Measurements from ENCODE around the gene FADD.

The FADD gene

DNA sequence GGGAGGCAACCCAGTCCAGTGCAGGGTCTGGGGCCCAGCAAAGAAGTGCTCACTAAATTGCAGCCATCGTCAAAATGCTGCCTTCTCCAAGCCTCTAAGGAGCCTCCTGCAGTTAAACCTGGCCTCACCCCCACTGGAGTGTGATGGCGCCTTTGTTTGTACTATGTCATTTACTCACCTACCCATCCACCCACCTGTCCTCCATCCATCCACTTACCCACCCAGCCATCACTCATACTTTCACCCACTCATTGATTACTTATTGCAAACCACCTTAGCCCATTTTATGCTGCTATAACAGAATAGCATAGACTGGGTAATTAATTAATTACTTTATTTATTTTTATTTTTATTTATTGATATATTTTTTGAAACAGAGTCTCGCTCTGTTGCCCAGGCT is 38.6 kb downstream of the FADD start:
- no peak for DNase-seq

DNA sequence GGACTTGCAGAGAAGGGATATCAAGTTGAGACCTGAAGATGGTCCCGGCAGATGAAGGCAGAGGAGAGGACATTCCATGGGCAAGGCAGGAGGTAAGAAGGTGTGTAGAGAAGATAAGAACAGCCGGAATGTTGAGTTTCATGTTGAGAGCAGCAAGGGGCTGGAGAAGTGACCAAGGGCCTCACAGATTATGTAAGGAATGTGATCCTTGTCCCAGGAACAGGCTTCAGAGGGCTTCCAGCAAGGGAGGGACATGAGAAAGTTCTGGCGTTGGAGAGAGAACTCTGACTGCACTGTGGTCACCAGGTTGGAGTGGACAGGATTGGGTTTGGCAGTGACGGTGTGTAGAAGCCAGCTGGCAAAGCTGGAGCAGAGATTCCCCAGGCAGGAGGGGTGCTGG is 39.8 kb downstream of the FADD start:
- no peak for DNase-seq

DNA sequence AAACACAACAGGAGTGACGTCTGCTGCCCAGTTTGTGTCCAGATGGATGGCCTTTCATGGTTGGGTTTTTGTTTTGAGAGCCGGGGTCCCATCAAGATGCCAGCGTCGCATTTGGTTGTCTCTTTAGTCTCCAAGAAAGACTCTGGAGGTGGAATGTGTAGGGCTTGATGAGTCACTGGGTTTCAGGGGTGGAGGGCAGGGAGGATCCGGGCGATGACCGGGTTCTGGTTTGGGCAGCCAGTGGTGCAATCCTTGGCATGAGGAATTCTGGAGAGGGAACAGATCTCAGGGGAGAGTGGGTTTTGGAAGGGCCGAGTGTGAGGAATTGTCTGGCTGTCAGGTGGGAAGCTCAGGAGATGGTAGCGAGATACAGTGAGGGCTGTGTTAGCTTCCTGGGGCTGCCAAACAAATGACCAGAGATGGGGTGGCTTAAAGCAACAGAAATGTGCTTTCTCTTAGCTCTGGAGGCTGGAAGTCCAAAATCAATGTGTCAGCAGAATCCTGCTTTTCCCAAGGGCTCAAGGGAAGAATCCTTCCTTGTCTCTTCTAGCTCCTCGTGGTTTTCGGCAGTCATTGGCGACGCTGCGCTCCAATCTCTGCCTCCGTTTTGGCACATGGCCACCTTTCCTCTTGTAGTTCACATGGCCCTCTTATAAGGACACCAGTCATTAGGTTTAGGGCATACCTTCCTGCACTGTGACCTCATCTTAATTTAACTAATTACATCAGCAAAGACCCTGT is 41.0 kb downstream of the FADD start:
- no peak for DNase-seq

- no peak for DNase-seq
Observed at GRCh38 chr11:70244698-70245097, 41.6 kb downstream of the FADD start.

DNA sequence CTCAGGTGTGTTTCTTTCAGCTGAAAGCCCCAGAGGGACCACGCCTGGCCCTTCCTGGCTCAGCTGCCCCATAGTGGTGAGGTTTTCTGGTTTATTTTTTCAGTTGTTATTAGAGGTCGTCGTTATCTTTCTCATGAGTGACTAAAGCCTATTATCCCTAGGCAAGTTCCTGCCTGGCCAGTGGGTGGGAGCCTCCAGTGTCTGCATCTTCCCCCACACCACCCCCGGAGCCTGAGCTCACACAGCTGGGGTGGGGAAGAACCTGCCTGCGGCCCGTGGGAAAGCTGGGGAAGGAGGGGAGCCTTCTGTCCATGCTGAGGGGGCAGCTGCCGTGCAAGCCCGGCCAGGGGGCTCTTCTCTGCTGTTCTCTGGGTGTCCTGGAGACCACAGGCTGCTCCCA is 43.1 kb downstream of the FADD start:
- DNase-seq: no peak

DNA sequence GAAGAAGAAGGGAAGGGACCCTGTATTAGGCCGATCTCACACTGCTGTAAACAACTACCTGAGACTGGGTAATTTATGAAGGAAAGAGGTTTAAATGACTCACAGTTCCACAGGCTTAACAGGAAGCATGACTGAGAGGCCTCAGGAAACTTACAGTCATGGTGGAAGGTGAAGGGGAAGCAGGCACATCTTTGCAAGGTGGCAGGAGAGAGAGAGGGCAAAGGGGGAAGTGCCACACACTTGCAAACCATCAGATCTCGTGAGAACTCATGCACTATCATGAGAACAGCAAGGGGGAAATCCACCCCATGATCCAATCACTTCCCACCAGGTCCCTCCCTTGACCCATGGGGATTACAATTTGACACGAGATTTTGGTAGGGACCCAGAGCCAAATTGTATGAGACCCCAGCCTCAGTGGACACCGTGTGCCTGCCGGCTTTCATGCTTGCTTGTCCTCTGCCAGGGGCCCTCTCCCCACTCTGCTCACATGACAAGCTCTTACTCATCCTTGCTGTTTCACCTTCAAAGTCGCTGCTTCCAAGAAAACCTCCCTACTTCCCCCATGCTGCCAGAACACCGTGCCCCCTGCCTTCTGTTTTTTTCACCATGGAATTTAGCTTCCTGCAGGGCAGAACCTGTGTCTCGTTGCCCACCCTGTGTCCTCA is 44.1 kb downstream of the FADD start:
- DNase-seq: no peak

- DNase-seq: no peak
Observed at GRCh38 chr11:70247710-70248072, 44.6 kb downstream of the FADD start.

DNA sequence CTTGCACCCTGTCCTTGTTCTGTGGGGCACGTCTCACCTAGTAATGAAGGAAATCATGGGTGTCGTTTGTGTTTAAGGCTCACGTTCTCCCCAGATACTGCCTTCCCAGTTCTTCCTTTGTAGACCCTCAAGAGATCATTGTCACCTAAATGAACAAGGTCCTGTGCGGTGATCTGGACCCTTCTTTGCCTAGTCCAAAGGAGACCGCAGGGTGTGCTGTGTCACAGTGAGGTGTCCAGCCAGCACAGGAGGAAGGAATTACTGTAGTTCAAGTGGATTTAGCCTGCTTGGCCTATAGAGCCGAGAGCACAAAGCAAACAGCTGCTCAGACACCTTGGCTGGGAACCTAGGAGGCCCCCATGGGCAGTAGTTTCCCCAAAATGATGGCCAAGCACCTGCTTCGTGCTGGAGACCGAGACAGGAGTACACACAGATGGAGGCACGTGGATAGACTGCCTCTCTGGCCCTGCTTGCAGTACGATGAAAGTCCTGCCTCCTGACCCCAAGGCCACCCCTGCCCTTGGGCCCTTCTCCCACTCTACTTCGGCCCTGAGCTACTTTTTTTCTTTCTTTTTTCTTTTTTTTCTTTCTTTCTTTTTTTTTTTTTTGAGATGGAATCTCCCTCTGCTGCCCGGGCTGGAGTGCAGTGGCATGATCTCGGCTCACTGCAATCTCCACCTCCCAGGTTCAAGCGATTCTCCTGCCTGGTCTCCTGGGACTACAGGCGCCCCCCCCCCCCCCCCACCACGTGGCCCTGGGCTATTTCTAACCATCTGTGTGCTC is 48.0 kb downstream of the FADD start:
- no peak for DNase-seq

DNA sequence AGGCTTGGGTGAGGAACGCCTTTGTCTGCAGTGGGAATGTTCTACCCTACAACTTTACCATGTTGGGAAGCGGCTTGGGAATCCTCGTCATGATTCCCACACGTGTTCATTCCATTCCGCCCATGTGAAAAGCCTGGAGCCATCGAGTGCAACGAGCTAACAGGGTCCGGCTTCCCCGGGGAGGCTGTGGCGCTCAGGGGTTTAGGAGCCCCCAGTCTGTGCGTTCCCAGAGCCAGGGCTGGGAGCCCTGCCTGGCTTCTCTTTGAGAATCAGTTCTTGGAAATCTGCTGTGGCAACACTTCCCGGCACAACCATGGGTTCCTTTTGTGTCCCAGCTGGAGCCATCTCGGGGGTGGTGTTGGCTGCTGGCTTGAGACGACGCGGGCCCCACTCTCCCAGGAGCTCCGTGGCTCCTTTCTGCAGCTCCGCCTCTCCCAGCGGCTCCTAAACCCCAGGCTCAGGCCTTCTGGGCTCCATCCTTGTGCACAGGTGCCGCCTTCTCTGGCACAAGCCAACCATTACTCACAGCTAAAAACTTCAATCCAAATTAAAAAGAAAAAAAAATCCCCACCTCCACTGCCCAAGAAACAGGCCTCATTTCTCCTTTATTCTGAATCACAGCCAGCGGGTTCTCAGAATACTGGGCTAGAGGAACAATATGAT is 48.7 kb downstream of the FADD start:
- DNase-seq: no peak

DNA sequence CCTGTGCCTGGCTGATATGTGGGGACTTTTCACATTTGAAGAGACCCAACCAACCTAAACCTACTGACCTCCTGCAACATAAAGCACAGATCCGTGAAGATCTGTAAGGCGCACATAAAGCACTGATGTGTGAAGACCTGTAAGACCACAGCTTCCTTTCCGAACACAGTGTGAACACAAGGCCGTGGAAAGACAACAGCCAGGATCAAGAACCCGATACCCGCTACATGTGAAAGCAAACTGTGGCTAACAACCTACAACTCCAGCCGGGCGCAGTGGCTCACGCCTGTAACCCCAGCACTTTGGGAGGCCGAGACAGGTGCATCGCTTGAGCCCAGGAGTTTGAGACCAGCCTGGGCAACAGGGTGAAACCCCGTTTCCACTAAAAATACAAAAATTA is 49.7 kb downstream of the FADD start:
- DNase-seq: no peak

DNA sequence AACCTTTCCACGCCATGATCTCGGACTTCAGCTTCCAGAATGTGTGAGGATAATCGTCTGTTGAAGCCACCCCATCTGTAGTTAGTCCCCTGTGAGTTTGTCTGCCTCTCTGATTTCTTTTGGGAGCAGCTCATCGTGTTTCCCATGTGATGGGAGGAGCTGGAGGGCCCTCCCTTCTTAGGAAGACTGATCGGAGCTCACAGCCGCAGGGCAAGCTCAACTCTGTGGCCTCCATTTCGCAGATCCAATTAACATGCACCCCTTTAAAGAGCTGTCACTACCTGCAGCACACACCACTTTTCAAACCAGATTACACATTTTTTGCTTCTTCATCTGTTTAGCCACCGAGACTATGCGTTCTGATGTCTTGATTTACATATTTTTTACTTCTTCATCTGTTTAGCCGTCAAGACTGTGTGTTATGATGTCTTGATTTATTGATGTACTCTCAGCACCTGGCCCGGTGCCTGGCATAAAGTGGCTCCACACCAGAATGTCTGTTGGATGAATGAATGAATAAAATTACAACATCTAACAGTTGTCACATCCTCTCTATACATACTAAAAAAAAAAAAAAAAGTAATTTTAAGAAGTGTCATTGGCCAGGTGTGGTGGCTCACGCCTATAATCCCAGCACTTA is 52.5 kb downstream of the FADD start:
- no peak for DNase-seq
